OCI-LY1 (cell line): Measurements from ENCODE around the gene SEC23A.

ENCODE experiments used
- CTCF ChIP-seq: fragments of 200-600 bp; sonication (generic), shearing (Covaris generic); IDR thresholded peaks from 2 replicates; pipeline ENCODE4 v1.5.1; 2017; ENCODE audit warnings: mild to moderate bottlenecking, antibody characterized with exemption, low read length, moderate library complexity, mixed read lengths
- EZH2 ChIP-seq: fragments of 200-600 bp; sonication (generic), shearing (Covaris generic); IDR thresholded peaks from 2 replicates; pipeline ENCODE4 v1.8.0; 2017; ENCODE audit warnings: borderline replicate concordance, mixed run types, mild to moderate bottlenecking, antibody characterized with exemption, low read length, moderate library complexity, mixed read lengths

DNA sequence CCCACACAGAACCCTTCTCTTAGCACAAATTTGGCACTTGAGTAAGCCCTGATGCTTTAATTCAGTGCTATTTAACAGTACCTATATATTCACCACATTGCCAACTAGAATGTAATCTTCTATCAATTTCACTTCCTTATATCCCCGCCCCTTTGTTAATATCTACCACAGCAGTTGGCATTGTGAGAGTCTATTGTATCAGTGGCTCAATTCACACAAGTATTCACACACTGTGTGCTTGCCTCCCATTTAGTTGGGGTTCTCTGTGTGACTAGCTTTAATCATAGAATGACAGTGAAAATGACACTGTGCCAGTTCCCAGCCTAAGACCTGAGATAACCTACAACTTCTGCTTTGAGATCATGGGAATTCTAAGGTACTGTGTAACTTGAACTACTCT is 103.1 kb downstream of the SEC23A start:
- TF ChIP-seq CTCF, result no peak
- no peak for TF ChIP-seq EZH2
